PC-3 (cell line): ENCODE results near the gene NPHS2.

ENCODE experiments used
- EZH2 ChIP-seq: fragments of 300-600 bp; sonication (generic); IDR thresholded peaks from one replicate; pipeline ENCODE4 v1.6.1; 2017; ENCODE audit warnings: antibody characterized with exemption, mild to moderate bottlenecking, low read length; ENCODE audit not compliant: unreplicated experiment
- EZH2phosphoT487 ChIP-seq: fragments of 300-600 bp; sonication (generic); IDR thresholded peaks from 2 replicates; pipeline ENCODE4 v1.6.1; 2018; ENCODE audit warnings: mild to moderate bottlenecking, antibody characterized with exemption, low read length, borderline replicate concordance
- TF ChIP-seq, protein P1 (sequence below): fragments of 300-600 bp; sonication (generic); conservative IDR thresholded peaks from 2 replicates; pipeline ENCODE4 v1.5.1; 2017; ENCODE audit warnings: antibody characterized with exemption, low read depth, mild to moderate bottlenecking, low read length

DNA sequence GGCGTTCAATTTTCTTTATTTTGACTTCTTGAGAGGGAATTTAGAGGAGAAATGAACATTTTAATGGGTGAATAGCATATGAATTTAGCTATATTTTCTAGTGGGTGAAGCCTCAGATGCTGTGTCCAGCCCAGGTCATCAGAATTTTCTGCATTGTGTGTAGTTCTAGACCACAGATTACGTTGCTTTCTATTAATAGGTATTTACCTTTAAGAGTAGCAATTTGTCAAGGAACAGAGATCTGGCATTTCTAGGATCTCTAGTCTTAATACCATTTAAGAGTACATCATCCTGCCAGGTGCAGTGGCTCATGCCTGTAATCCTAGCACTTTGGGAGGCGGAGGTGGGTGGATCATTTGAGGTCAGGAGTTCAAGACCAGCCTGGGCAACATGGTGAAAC is 36.6 kb upstream of the NPHS2 start:
- no peak for TF ChIP-seq EZH2
- TF ChIP-seq, protein P1, sequence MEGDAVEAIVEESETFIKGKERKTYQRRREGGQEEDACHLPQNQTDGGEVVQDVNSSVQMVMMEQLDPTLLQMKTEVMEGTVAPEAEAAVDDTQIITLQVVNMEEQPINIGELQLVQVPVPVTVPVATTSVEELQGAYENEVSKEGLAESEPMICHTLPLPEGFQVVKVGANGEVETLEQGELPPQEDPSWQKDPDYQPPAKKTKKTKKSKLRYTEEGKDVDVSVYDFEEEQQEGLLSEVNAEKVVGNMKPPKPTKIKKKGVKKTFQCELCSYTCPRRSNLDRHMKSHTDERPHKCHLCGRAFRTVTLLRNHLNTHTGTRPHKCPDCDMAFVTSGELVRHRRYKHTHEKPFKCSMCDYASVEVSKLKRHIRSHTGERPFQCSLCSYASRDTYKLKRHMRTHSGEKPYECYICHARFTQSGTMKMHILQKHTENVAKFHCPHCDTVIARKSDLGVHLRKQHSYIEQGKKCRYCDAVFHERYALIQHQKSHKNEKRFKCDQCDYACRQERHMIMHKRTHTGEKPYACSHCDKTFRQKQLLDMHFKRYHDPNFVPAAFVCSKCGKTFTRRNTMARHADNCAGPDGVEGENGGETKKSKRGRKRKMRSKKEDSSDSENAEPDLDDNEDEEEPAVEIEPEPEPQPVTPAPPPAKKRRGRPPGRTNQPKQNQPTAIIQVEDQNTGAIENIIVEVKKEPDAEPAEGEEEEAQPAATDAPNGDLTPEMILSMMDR = no peak
- TF ChIP-seq EZH2phosphoT487 = no peak
